ENCODE data around the gene SPAG6.
"Not testable (repeated sequence)": the region's sequence is repeated elsewhere in the genome, so short reads cannot be mapped to it uniquely, and the experiment has no call there.

The SPAG6 gene

GRCh38 chr10:22370320-22370719 is 25.0 kb downstream of the SPAG6 start:
- no peak for DNase-seq (ENCODE audit: low read depth in 1 of 2, low spot score in 1 of 2)

GRCh38 chr10:22372298-22372697 is 27.0 kb downstream of the SPAG6 start:
- no peak for DNase-seq (ENCODE audit: low read depth in 1 of 2, low spot score in 1 of 2)

DNA sequence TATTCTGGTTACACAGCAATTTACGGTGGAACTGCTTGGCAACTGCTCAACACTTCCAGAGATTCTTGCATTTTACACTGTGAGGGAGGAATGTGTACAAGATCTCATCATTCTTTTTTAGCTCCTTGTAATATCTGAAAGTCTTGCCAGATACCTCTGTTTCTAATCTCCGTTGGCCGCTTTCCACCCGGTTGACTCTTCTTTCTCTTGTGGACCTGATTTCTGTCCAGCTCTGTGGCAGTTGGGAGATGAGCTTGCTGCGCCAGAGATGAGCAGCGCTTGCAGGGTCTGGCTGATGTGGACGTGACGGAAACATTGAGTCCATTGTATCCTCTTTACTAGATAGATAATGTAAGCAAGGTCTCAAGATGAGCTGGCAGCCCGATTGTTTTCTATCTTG is 27.6 kb downstream of the SPAG6 start:
- no peak for DNase-seq (ENCODE audit: low read depth in 1 of 2, low spot score in 1 of 2)

DNA sequence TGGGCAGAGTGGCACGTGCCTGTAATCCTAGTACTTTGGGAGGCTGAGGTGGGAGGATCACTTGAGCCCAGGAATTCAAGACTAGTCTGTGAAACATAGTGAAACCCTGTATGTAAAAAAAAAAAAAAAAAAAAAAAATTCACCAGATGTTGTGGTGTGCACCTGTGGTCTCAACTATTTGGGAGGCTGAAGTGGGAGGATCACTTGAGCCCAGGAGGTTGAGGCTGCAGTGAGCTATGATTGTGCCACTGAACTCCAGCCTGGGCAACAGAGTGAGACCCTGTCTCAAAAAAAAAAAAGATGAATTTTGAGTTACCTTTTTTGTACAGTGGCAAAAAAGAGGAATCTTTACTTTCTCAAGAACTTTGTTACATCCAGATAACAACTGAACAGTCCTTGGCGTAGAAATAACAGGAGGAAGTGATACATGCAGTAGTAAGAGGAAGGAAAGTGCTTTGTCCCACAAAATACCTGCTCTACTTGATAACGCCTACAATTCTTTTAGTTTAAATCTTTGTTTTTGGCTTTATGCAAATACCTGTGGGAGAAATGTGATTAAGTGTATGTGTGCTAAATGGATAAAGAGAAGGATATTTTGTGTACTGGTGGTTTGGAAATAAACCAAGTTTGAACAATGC is 29.3 kb downstream of the SPAG6 start:
- DNase-seq (ENCODE audit: low read depth in 1 of 2, low spot score in 1 of 2): no peak

DNA sequence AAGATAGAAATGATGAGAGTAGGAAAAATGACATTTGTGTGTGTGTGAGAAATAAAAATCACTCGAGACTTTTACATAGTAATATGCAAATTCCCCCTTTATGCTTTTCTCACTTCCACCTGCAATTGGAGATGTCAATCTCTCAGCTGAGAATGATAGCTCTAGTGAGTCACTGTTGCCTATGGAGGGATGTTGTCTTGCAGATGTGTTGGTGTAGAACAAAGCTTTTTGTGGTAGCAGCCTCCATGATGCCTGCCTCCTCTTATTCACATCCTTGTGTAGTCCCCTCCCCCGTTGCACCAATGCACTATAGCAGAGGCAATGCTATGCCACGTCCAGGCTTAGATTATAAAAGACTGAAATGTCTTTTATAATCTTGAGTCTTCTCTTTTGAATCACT is 33.8 kb downstream of the SPAG6 start:
- no peak for DNase-seq (ENCODE audit: low read depth in 1 of 2, low spot score in 1 of 2)

DNA sequence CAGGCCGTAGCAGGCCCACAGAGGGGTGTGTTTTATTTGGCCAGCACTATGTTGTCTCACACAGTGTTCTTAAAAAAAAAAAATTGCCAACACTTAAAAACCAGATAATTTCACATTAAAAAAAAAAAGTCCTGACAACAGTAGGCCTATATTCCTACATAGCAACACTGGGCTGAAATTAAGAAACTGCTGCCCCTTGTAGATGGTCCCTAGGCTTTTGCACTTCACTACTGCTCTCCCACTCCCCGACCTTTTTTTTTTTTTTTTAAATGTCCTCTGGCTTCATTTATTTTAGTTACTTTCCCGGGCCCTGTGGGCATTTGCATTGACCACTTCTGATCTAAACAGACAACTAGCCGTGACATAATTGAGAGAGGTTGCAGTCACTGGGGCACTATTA is 36.0 kb downstream of the SPAG6 start:
- no peak for DNase-seq (ENCODE audit: low read depth in 1 of 2, low spot score in 1 of 2)

DNA sequence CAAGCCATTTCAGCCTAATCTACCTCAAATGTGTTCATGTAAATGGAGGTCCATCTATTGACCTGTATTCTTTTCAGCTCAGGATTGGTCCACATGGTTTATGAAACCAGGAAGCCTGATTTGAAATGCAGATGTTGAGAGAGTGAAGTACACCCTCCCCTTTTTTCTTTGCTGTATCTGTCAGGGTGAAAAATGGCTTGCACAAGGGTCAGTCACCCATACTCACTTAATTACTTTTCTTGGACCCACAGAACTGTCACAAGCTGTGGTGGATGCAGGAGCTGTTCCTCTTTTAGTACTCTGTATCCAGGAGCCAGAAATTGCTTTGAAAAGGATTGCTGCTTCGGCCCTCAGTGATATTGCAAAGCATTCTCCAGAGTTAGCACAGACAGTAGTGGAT is 41.2 kb downstream of the SPAG6 start:
- no peak for DNase-seq (ENCODE audit: low read depth in 1 of 2, low spot score in 1 of 2)

DNA sequence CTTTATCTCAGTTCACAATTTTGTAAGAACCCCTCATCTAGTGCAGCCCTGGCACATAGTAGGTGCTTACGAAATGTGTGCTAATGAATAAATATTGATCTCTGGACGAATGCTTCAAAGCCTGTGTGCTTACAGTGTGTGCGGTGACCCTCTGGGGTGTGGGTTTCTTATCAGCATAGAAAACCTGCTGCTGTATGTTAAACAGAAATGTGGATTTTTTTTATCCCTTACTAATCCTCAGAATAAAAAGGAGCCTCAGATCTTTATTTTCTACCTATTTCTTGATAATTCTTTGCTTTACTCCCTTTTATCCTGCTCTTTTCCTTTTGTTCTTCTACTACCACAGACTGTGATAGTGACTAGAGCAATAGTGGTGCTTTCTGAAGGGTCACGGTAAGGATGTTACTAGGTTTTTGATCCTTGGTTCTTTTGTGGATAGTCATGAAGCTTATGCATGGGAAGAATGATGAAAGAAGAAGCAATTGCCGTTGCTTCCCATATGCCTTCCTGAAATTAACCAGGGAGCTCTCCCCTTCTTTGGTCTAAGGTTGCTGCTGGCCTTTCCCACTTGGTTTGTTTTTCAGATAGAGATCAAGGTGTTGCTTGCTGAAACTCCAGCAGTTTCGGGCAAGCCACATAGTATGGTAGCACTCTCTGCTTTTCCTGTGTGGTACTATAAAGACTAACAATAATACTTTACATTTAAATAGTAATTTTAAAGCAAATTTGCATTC is 44.7 kb downstream of the SPAG6 start:
- no peak for DNase-seq (ENCODE audit: low read depth in 1 of 2, low spot score in 1 of 2)

DNA sequence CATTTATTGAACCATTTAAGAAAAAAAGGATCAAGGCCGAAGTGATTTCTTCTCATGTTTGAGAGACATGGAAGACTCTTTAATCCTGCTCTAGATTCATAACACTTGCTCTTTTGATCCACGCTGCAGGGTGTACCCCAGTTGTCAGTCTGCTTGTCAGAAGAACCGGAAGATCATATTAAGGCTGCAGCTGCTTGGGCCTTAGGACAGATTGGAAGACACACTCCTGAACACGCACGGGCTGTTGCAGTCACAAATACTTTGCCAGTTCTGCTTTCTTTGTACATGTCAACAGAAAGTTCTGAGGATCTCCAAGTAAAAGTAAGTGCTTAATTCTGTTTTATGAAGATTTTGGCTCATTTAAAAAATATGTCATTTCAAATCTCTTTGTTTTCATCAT is 46.3 kb downstream of the SPAG6 start:
- DNase-seq (ENCODE audit: low read depth in 1 of 2, low spot score in 1 of 2): no peak

DNA sequence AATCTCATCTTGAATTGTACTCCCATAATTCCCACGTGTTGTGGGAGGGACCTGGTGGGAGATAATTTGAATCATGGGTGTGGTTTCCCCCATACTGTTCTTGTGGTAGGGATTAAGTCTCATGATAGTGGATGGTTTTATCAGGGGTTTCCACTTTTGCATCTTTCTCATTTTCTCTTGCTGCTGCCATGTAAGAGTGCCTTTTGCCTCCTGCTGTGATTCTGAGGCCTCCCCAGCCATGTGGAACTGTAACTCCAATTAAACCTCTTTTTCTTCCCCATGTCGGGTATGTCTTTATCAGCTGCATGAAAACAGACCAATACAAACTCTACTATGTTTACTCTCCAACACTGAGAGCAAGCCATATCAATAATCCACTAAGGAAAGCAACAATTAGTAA is 50.9 kb downstream of the SPAG6 start:
- DNase-seq (ENCODE audit: low read depth in 1 of 2, low spot score in 1 of 2): not testable (repeated sequence)

- DNase-seq (ENCODE audit: low read depth in 1 of 2, low spot score in 1 of 2): not testable (repeated sequence)
These were observed 61.6 kb downstream of the SPAG6 start for GRCh38 chr10:22406916-22407315.

GRCh38 chr10:22410394-22410793 is 65.1 kb downstream of the SPAG6 start:
- no peak for DNase-seq (ENCODE audit: low read depth in 1 of 2, low spot score in 1 of 2)

- DNase-seq (ENCODE audit: low read depth in 1 of 2, low spot score in 1 of 2): no peak
These were observed 65.5 kb downstream of the SPAG6 start for GRCh38 chr10:22410846-22411245.

DNA sequence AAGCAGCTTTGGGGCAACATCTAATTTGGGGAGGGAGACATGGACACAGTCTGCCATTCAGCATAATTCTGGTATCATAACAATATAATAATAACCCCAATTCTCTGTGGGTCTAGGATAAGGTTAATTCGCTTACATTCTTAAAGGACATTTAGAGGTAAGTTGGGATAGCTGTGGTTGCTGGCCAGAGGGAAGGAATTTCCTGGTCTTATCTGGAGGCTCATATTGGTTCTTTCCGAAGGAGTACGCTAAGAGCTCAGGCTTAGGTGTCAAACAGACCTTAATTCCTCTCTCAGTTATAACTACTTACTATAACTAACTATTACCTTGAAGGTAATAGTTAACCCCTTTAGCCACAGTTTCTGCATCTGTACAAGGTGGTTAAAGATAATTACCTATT is 68.8 kb downstream of the SPAG6 start:
- no peak for DNase-seq (ENCODE audit: low read depth in 1 of 2, low spot score in 1 of 2)

DNA sequence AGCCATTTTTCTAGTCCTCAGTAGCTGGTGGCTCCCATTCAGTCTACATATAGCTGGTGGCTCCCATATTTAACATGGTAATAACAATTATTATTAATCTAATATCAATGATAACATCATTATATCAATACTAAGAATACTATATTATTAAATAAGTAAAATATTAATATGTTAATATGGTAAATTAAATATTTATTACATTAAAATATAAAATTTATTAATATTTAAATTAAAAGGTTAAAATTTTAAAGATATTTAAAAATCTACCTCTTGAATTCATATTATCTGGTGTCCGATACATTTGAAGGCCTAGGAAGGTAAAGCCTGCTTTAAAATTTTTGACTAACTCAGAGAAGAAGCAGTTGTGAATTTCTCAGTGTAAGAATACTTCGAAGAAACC is 69.8 kb downstream of the SPAG6 start:
- DNase-seq (ENCODE audit: low read depth in 1 of 2, low spot score in 1 of 2): no peak

DNA sequence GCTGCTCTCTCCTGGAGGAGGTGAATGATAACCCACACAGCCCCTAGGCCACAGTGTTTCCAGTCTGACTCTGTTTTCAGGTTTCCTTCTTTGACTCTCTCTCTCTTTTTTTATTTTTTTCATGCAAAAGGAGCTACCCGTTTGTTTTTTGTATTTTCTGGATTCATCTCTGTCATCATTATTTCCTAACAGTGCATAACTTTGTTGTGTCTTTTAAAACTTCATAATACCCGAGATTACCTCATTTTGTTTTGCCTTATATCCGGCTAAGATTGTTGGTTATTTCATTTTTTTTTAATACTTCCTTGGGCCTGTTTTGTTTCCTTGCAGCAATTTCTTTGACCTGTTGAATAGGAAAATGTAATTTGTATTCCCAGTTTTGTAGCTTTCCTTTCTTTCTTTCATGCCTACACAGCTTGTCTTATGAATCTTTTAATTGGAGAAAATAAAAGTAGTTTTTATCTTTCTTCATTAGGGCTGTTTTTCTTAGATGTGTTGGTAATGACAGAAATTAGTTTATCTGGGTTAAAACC is 72.5 kb downstream of the SPAG6 start:
- no peak for DNase-seq (ENCODE audit: low read depth in 1 of 2, low spot score in 1 of 2)

DNA sequence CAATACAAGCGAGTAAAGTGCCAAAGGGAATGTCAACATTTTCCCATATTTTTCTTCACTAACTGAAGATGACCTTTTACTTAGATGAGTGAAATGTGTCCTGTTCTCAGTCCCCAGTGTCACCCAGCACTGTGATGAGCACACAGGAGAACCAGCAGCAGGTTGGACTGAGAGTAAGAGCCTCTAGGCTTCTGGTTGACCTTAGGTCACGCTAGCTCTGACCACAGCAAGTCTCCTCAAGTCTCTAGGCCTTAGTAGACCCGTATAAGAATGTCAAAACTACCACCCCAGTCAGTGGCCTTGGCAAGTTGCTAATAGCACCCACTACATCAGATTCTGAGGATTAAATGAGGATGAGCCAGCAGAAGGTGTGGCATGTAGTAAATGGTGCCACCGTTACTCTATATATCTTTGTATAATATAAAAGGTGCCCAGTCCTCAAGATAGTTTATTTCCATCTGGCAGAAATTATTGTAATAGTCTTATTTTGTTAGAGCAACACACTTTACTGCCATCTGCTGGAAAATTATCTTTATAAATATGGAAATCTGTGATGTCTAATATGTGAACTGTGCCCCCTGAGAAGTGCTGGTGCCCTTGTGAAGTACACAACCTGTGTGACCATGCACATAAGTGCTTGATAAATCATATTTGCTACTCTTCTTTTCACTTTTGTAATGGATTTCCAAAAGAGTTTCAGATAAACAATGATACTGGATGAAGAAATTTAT is 75.7 kb downstream of the SPAG6 start:
- DNase-seq (ENCODE audit: low read depth in 1 of 2, low spot score in 1 of 2): no peak

DNA sequence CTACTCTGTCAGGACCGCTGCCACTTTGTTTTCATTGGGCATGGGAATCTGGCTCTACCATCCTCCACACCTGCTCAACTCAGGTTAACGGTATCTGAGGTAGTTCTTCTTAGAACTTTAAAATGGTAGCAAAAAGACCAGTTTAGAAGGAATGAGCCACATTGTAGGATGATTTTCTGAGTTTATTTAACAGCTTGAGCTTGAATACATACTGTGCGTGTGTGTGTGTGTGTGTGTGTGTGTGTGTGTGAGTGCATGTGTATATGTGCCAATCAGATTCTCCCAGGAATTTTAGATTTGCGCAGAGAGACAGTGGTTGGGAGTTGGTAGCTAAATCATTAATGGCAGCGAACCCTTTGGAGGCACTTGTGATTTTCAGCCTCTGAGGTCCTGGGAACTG is 81.4 kb downstream of the SPAG6 start:
- no peak for DNase-seq (ENCODE audit: low read depth in 1 of 2, low spot score in 1 of 2)

GRCh38 chr10:22427101-22427500 is 81.8 kb downstream of the SPAG6 start:
- DNase-seq (ENCODE audit: low read depth in 1 of 2, low spot score in 1 of 2): no peak

GRCh38 chr10:22427890-22428571 is 82.7 kb downstream of the SPAG6 start:
- no peak for DNase-seq (ENCODE audit: low read depth in 1 of 2, low spot score in 1 of 2)

- DNase-seq (ENCODE audit: low read depth in 1 of 2, low spot score in 1 of 2): no peak
These were observed 83.8 kb downstream of the SPAG6 start for GRCh38 chr10:22429146-22429545.

All from stimulated activated CD4-positive, alpha-beta T cell treated with anti-CD3 and anti-CD28 coated beads, Interleukin-15, amount 100 ng/mL, for 1 hour (primary cell).